ENCODE results near the gene GSTM5. TPM values are rescaled to one million over a fixed set of nuclear protein-coding genes. Genes with fewer than 3 reads are reported as not detected.

The GSTM5 gene
- total RNA-seq, 1 donor from 2014 or later: not detected

DNA sequence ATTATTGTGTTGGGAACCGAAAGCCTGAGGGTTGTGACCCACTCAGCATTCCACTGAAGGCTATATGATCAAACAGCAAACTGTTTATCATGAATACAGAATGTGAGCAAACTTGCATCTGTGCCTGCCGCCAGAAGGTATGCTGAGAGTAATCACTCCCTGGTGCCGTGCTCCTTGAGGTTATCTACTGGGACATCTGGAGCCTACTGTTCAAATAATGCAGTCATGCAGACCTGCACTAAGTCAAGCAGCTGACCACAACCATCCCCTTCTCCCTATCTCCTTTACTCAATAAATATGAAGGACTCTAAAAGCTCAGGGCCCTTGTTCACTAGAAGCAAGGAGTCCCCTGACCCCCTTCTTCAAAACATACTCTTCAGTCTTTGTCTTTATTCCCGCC lies 13.5 kb downstream of the GSTM5 start:
- DNase-seq (ENCODE audit: low read depth) (no peak), FAIRE-seq (no peak)
- no peaks in the 10 kb centered on the region for H3K9me3 ChIP-seq (ENCODE audit: insufficient read depth, low read depth, low read length)
- no peak overlapping the region for H2AFZ ChIP-seq (ENCODE audit: low read depth, low read length)
- no peak overlapping the region for H3K9ac ChIP-seq (ENCODE audit: low read length)
- no peak for TF ChIP-seq EZH2 (IDR thresholded peaks at IDR 0.05; ENCODE audit: insufficient read depth, low read length)
- TF ChIP-seq, protein P1, sequence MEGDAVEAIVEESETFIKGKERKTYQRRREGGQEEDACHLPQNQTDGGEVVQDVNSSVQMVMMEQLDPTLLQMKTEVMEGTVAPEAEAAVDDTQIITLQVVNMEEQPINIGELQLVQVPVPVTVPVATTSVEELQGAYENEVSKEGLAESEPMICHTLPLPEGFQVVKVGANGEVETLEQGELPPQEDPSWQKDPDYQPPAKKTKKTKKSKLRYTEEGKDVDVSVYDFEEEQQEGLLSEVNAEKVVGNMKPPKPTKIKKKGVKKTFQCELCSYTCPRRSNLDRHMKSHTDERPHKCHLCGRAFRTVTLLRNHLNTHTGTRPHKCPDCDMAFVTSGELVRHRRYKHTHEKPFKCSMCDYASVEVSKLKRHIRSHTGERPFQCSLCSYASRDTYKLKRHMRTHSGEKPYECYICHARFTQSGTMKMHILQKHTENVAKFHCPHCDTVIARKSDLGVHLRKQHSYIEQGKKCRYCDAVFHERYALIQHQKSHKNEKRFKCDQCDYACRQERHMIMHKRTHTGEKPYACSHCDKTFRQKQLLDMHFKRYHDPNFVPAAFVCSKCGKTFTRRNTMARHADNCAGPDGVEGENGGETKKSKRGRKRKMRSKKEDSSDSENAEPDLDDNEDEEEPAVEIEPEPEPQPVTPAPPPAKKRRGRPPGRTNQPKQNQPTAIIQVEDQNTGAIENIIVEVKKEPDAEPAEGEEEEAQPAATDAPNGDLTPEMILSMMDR (IDR thresholded peaks at IDR 0.05; ENCODE audit: insufficient read depth, low read depth, low read length): no peak
- Mint-ChIP-seq H3K4me3 (ENCODE audit: unreplicated experiment) (no peak overlapping the region), H3K27me3 (ENCODE audit: low read depth, unreplicated experiment) (peaks cover 2% of the 10 kb centered on the region), H3K27ac (ENCODE audit: unreplicated experiment) (no peak overlapping the region), H3K9me3 (ENCODE audit: unreplicated experiment) (peaks cover 6% of the 10 kb centered on the region), H3K36me3 (ENCODE audit: low read depth, unreplicated experiment) (no peaks in the 10 kb centered on the region), H3K4me1 (ENCODE audit: low read depth, unreplicated experiment) (peaks cover 2% of the 10 kb centered on the region)
- no peak overlapping the region for H3K4me3 ChIP-seq (ENCODE audit: insufficient read depth, low read depth, low read length)
- H3K27me3 ChIP-seq (ENCODE audit: insufficient read depth, low read length): no peaks in the 10 kb centered on the region
- H4K20me1 ChIP-seq (ENCODE audit: insufficient read depth, low read length): no peaks in the 10 kb centered on the region
- H3K4me2 ChIP-seq (ENCODE audit: low read length): no peak overlapping the region
- no peaks in the 10 kb centered on the region for H3K36me3 ChIP-seq (ENCODE audit: insufficient read depth, low read length)
- peaks cover 4% of the 10 kb centered on the region for H3K4me1 ChIP-seq (ENCODE audit: insufficient read depth, low read length)
- no peaks in the 10 kb centered on the region for H3K79me2 ChIP-seq (ENCODE audit: insufficient read depth, low read length)
- H3K27ac ChIP-seq (ENCODE audit: low read depth, low read length): no peak overlapping the region

GRCh38 chr1:109726007-109726406 lies 14.0 kb downstream of the GSTM5 start:
- H3K4me3 Mint-ChIP-seq (ENCODE audit: unreplicated experiment): no peak overlapping the region

More at GRCh38 chr1:109726007-109726406, 14.0 kb downstream of the GSTM5 start:
- Histone ChIP-seq H3K4me3 (ENCODE audit: insufficient read depth, low read depth, low read length) (no peak overlapping the region), H3K79me2 (ENCODE audit: insufficient read depth, low read length) (no peaks in the 10 kb centered on the region), H3K4me2 (ENCODE audit: low read length) (no peak overlapping the region), H3K9ac (ENCODE audit: low read length) (no peak overlapping the region), H3K27me3 (ENCODE audit: insufficient read depth, low read length) (no peaks in the 10 kb centered on the region), H3K4me1 (ENCODE audit: insufficient read depth, low read length) (peaks cover 9% of the 10 kb centered on the region), H2AFZ (ENCODE audit: low read depth, low read length) (no peak overlapping the region), H3K36me3 (ENCODE audit: insufficient read depth, low read length) (no peaks in the 10 kb centered on the region), H3K27ac (ENCODE audit: low read depth, low read length) (no peak overlapping the region), H3K9me3 (ENCODE audit: insufficient read depth, low read depth, low read length) (no peaks in the 10 kb centered on the region), H4K20me1 (ENCODE audit: insufficient read depth, low read length) (no peaks in the 10 kb centered on the region)
- no peak for FAIRE-seq
- Mint-ChIP-seq H3K9me3 (ENCODE audit: unreplicated experiment) (peaks cover 6% of the 10 kb centered on the region), H3K27ac (ENCODE audit: unreplicated experiment) (no peak overlapping the region), H3K36me3 (ENCODE audit: low read depth, unreplicated experiment) (no peaks in the 10 kb centered on the region), H3K27me3 (ENCODE audit: low read depth, unreplicated experiment) (peaks cover 2% of the 10 kb centered on the region), H3K4me1 (ENCODE audit: low read depth, unreplicated experiment) (peaks cover 7% of the 10 kb centered on the region)
- TF ChIP-seq EZH2 (IDR thresholded peaks at IDR 0.05; ENCODE audit: insufficient read depth, low read length): no peak
- TF ChIP-seq, protein P1 (IDR thresholded peaks at IDR 0.05; ENCODE audit: insufficient read depth, low read depth, low read length): no peak
- DNase-seq (ENCODE audit: low read depth): no peak
